HG02642 (cell line): ENCODE results near the gene MINDY4B.
A peak's percentile ranks its signal among the peaks of the same experiment; 100 is the strongest.

Experiments
- ATAC-seq: cut with Tn5 transposase; IDR thresholded peaks from one replicate; pipeline ENCODE4 v1.9.1; 2021; ENCODE audit warnings: mild to moderate bottlenecking; ENCODE audit not compliant: unreplicated experiment, poor library complexity

Gene MINDY4B

DNA sequence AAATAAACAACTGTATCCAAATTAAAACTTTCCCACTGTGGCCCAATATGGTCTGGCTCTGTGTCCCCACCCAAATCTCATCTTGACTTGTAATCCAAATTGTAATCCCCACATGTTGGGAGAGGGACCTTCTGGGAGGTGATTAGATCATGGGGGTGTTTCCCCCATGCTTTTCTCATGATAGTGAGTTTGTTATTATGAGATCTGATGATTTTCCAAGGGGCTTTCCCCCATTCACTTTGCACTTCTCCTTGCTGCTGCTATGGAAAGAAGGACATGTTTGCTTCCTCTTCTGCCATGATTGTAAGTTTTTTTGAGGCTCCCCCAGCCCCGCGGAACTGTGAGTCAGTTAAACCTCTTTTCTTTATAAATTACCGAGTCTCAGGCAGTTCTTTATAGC lies 55.0 kb downstream of the MINDY4B start:
- no peak for ATAC-seq

GRCh38 chr3:150848864-150849263 lies 56.4 kb downstream of the MINDY4B start:
- no peak for ATAC-seq

DNA sequence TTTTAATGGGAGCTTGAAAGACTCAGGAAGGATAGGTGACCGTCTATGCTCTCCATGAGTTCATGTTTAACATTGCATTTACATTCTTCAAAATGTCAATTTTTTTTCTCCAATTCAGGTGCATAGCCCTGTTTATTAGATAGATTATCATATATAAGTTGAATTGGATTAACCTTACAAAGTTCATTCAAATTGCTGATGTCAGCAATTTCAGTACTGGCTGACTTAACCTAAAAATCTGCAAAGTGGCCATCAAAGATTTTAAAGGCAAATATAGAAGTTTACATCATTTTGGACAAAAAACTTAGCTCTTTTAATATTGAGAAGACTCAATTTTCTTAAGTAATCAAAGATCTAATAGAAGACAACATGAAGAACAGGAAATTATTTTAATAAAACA lies 57.8 kb downstream of the MINDY4B start:
- ATAC-seq, result no peak

DNA sequence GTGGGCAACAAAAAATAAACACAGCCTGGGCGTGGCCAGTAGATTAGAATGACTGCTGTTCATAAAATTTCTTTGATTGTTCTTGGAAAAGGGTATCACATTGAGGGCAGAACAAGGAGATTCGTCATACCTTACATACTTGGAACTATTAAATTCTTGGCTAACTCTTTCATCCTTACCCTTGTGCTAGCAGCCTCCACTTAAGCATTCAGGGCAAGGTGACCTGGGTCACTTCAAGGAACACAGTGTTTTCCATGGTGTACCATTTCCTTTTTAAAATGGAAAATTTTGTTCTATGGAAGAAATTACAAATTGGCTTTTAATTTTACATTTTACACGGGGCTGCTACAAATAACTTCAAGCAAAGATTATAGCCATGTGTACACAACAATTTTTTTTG lies 60.8 kb downstream of the MINDY4B start:
- ATAC-seq, result no peak

- ATAC-seq, result no peak
Observed at GRCh38 chr3:150843241-150843640, 62.0 kb downstream of the MINDY4B start.

DNA sequence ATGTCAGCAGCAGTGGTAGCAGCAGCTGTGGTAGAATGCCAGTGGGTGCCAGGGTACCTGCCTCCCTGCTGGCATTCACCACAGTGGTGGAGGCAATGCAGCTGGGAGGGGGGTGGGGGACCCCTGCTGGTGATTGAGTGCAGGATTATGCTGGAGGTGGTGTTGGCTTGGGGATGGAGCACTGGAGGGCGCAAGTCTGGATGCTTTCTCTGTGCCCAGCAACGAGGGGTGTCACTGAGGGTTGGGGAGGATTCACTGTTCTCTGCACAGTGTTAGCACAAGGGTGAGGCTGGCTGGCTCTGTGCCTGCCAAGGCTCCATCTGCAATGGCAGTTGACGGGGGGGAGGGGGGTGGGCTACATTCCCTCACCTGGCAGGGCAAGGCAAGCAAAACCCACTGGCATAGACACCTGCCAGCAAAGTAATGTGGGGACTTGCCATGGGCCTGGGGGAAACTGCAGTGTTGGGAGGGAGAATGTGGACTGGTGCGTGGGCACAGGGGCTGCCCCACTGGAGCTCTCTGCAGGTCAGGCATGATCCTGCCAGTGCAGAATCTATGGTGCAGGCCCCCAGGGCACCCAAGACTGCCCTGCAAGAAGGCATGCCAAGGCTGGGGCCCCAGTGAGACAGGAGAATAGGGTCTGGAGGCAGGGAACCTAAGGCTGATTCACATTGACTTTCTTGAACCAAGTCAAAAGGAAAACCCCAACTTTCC lies 64.3 kb downstream of the MINDY4B start:
- ATAC-seq, result no peak

GRCh38 chr3:150830745-150831144 lies 74.5 kb downstream of the MINDY4B start:
- ATAC-seq, result no peak

GRCh38 chr3:150830094-150830681 lies 75.1 kb downstream of the MINDY4B start:
- ATAC-seq, result peak; percentile 58

- ATAC-seq, result no peak
Observed at GRCh38 chr3:150829408-150829807, 75.8 kb downstream of the MINDY4B start.

DNA sequence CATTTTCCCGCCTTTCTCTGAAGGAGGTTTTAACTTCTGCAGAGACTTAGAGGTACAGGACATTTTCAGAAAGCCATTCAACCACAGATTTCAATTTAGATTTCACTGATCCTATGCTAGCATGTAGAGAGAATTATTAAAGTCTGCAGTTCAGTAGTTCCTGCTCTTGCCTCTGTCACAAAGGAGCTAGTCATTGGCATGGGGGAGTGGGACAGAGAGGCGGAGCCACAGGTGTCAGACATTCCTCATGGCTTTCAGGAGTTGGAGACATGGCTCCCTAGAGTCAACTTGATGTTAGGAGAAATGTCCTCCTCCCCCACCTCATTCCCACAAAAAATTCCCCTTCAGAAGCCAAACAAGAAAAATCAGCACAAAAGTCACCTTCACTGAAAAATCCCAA lies 76.2 kb downstream of the MINDY4B start:
- ATAC-seq, result no peak

- no peak for ATAC-seq
Observed at GRCh38 chr3:150828261-150828660, 77.0 kb downstream of the MINDY4B start.

- no peak for ATAC-seq
Observed at GRCh38 chr3:150826466-150827282, 78.6 kb downstream of the MINDY4B start.

DNA sequence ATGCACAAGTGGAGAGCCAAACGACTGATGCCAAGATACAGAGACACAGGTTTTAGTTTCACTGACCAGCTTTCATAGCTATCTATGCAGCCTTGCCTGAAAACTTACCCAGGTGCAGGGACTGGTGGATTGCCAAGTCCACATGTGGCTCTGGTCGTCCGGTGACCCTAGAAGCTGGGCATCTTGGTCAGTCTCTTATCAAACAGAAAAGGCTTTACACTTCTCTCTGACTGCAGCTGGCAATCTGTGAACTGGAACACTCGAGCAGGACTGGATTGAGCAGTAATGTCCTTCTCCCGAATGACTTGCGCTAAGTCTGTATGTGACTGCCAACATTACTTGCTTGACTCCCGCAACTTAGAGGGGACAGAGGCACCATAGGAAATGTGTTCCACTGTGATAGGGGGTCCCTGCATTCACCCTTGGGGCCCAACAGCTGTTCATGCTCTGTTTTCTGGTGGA lies 79.3 kb downstream of the MINDY4B start:
- ATAC-seq, result no peak

DNA sequence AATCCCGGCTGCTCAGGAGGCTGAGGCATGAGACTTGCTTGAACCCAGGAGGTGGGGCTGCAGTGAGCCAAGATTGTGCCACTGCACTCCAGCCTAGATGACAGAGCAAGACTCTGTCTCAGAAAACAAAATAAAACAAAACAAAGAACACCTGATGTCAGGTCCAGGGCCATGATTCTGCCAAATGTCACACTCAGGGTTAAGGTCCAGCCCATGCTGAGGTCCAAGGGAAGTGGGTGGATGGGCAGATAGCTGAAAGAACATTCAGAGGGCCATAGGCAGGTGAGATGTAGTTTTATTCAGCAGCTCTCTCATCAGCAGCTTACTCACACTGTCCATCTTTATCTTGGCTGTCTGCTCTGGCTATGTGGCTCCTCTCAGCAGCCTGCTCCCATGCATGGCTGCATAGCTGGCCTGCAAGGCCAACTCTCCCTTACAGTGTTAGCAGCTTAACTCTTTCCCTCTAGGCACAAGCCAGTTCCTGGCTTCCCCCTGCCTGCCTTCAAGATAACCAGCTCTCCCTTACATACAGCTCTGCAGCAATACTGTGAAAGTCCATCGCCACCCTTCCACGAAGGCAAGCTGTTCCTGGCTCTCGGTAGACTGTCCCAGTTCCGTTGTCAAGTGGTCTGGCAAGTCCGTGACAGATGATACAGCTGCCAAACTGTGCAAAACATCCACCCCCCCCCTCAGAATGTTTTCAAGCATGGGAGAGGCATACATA lies 79.9 kb downstream of the MINDY4B start:
- ATAC-seq, result no peak

DNA sequence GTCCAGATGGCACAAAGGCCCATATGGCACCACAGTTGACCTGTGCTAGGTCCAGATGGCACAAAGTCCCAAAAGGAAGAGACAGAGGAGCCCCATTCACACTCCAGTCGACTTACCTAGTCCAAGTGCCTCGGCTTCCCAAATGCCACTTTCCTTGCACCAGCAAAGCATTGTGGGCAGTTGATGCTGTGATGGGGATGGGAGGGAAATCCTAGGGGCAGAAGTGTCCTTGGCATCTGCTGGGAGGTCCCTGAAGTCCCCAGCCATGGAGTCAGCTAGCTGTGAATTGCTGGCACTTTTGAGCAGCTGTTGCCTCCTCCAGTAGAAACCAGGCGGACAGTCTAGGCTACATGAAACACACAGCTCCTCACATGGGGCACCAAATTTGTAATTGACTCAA lies 82.0 kb downstream of the MINDY4B start:
- no peak for ATAC-seq

- ATAC-seq, result no peak
Observed at GRCh38 chr3:150822636-150823035, 82.6 kb downstream of the MINDY4B start.
